ENCODE measurements around the gene DAAM2. TPM values are rescaled to one million over a fixed set of nuclear protein-coding genes. Genes with fewer than 3 reads are reported as not detected.

Gene DAAM2
- total RNA-seq, 4 donors from 2014 or later, result 200 to 373 (median 270) TPM

- H3K4me1 ChIP-seq, result peaks cover 0 to 30% (median 10%) of the 10 kb centered on the region in 3 donors
- H3K4me3 ChIP-seq, result no peak overlapping the region
- TF ChIP-seq POLR2A (IDR thresholded peaks at IDR 0.05) (no peak), EP300 (IDR thresholded peaks at IDR 0.05) (no peak), POLR2AphosphoS5 (IDR thresholded peaks at IDR 0.05) (no peak), CTCF (IDR thresholded peaks at IDR 0.05) (no peak)
- ATAC-seq, result no peak
- H3K36me3 ChIP-seq, result no peaks in the 10 kb centered on the region
- H3K27ac ChIP-seq, result peak overlapping the region in 2 of 4 donors; percentile 3 to 39
- 27 to 34% methylated on average over 3 of the region's 3 CpGs for WGBS, 2 donors (ENCODE audit: low coverage in 1 of 2)
- no peaks in the 10 kb centered on the region for H3K9me3 ChIP-seq
- no peaks in the 10 kb centered on the region for H3K27me3 ChIP-seq
These were observed 31.8 kb upstream of the DAAM2 start for GRCh38 chr6:39760226-39760952.

- no peak for TF ChIP-seq POLR2AphosphoS5 (IDR thresholded peaks at IDR 0.05)
- TF ChIP-seq POLR2A (IDR thresholded peaks at IDR 0.05), result no peak
- no peak for TF ChIP-seq EP300 (IDR thresholded peaks at IDR 0.05)
- no peak for TF ChIP-seq CTCF (IDR thresholded peaks at IDR 0.05)
- Histone ChIP-seq H3K27me3 (no peaks in the 10 kb centered on the region), H3K4me1 (peaks cover 0 to 22% (median 6%) of the 10 kb centered on the region in 3 donors), H3K27ac (no peak overlapping the region), H3K36me3 (no peaks in the 10 kb centered on the region), H3K4me3 (no peak overlapping the region), H3K9me3 (no peaks in the 10 kb centered on the region)
- 76 to 83% methylated on average over 2 of the region's 3 CpGs for WGBS, 2 donors (ENCODE audit: low coverage in 1 of 2)
- no peak for ATAC-seq
These were observed 26.6 kb upstream of the DAAM2 start for GRCh38 chr6:39765508-39766065.

GRCh38 chr6:39769012-39769411, 23.2 kb upstream of the DAAM2 start:
- ATAC-seq, result no peak

GRCh38 chr6:39770446-39770845, 21.7 kb upstream of the DAAM2 start:
- Histone ChIP-seq H3K9me3 (no peaks in the 10 kb centered on the region), H3K27ac (no peak overlapping the region), H3K27me3 (no peaks in the 10 kb centered on the region), H3K4me3 (no peak overlapping the region), H3K36me3 (no peaks in the 10 kb centered on the region), H3K4me1 (peaks cover 0 to 44% (median 0%) of the 10 kb centered on the region in 3 donors)
- WGBS, 2 donors (ENCODE audit: low coverage in 1 of 2), result 80 to 87% methylated on average over 2 to 3 of the region's 4 CpGs
- ATAC-seq, result no peak
- TF ChIP-seq CTCF (IDR thresholded peaks at IDR 0.05) (no peak), POLR2A (IDR thresholded peaks at IDR 0.05) (no peak), POLR2AphosphoS5 (IDR thresholded peaks at IDR 0.05) (no peak), EP300 (IDR thresholded peaks at IDR 0.05) (no peak)

More at GRCh38 chr6:39769012-39769411, 23.2 kb upstream of the DAAM2 start:
- Histone ChIP-seq H3K27ac (no peak overlapping the region), H3K4me3 (no peak overlapping the region), H3K4me1 (peaks cover 0 to 39% (median 0%) of the 10 kb centered on the region in 3 donors), H3K36me3 (no peaks in the 10 kb centered on the region), H3K9me3 (no peaks in the 10 kb centered on the region), H3K27me3 (no peaks in the 10 kb centered on the region)
- WGBS, 2 donors (ENCODE audit: low coverage in 1 of 2), result 80 to 100% methylated on average over 1 to 5 of the region's 5 CpGs
- TF ChIP-seq EP300 (IDR thresholded peaks at IDR 0.05), result no peak
- TF ChIP-seq POLR2A (IDR thresholded peaks at IDR 0.05), result no peak
- no peak for TF ChIP-seq CTCF (IDR thresholded peaks at IDR 0.05)
- TF ChIP-seq POLR2AphosphoS5 (IDR thresholded peaks at IDR 0.05), result no peak
